IMR-90 (cell line): Measurements from ENCODE around the gene TNIP1. TPM values are rescaled to one million over a fixed set of nuclear protein-coding genes. Genes with fewer than 3 reads are reported as not detected.
A peak's percentile ranks its signal among the peaks of the same experiment; 100 is the strongest.

ENCODE experiments used
- ATAC-seq: fragments of 200-7000 bp; cut with Tn5 transposase; 2 replicates; pipeline ENCODE4 v1.9.1; 2020; ENCODE audit warnings: low read depth, mild to moderate bottlenecking, moderate library complexity
- BruUV-seq: library from RNA; stranded (reverse); fragments of 400-500 nt; replicated peaks from 2 replicates; lab custom pipeline; 2021; lab: Mats Ljungman, UMichigan
- CTCF ChIA-PET: fragments of 300-600 bp; formaldehyde crosslinking; extraction: SDS; loops from one replicate; lab custom pipeline; 2021; ENCODE audit warnings: antibody characterized with exemption; lab: Yijun Ruan, JAX
- POLR2A ChIA-PET: fragments of 300-600 bp; sonication (Branson Sonifier 250); formaldehyde crosslinking; loops from one replicate; lab custom pipeline; 2022; ENCODE audit warnings: antibody characterized with exemption; ENCODE audit not compliant: unreplicated experiment; lab: Charles Lee
- DNase-seq: peaks from one replicate; pipeline ENCODE4 v3.0.0; 2013
- H2AFZ ChIP-seq: replicated peaks from 2 replicates; pipeline ENCODE3; 2013; ENCODE audit warnings: low read length, mild to moderate bottlenecking; ENCODE audit not compliant: poor library complexity
- H2AK5ac ChIP-seq: 2 replicates; pipeline ENCODE4 v1.6.1; 2013; ENCODE audit warnings: low read depth, low read length, inconsistent platforms
- H2AK9ac ChIP-seq: replicated peaks from 2 replicates; pipeline ENCODE3; 2013; ENCODE audit warnings: mild to moderate bottlenecking, low read depth, low read length, moderate library complexity; ENCODE audit not compliant: poor library complexity
- H2BK120ac ChIP-seq: 2 replicates; pipeline ENCODE4 v1.6.1; 2013; ENCODE audit warnings: low read depth, low read length, inconsistent platforms
- H2BK15ac ChIP-seq: 3 replicates; pipeline ENCODE4 v1.6.1; 2013; ENCODE audit warnings: low read depth, low read length, inconsistent platforms
- H2BK20ac ChIP-seq: 2 replicates; pipeline ENCODE4 v1.6.1; 2013; ENCODE audit warnings: low read depth, mild to moderate bottlenecking, inconsistent platforms, low read length, moderate library complexity
- H2BK5ac ChIP-seq: 2 replicates; pipeline ENCODE4 v1.6.1; 2013; ENCODE audit warnings: mild to moderate bottlenecking, low read depth, low read length, inconsistent platforms; ENCODE audit not compliant: poor library complexity, severe bottlenecking
- H3K14ac ChIP-seq: replicated peaks from 2 replicates; pipeline ENCODE4 v1.6.1; 2013; ENCODE audit warnings: low read depth, low read length, inconsistent platforms
- H3K18ac ChIP-seq: 2 replicates; pipeline ENCODE4 v1.6.1; 2013; ENCODE audit warnings: low read depth, low read length, control low read depth
- H3K23ac ChIP-seq: 2 replicates; pipeline ENCODE4 v1.6.1; 2013; ENCODE audit warnings: low read depth, low read length, inconsistent platforms
- H3K27ac ChIP-seq: 2 replicates; pipeline ENCODE4 v1.5.1; 2013; ENCODE audit warnings: mild to moderate bottlenecking, control low read depth, low read length; ENCODE audit not compliant: insufficient read depth
- H3K27me3 ChIP-seq: 2 replicates; pipeline ENCODE4 v1.6.1; 2013; ENCODE audit warnings: low read length; ENCODE audit not compliant: control insufficient read depth, insufficient read depth
- H3K36me3 ChIP-seq: 2 replicates; pipeline ENCODE4 v1.6.1; 2013; ENCODE audit warnings: low read length, mixed read lengths; ENCODE audit not compliant: control insufficient read depth, insufficient read depth
- H3K4ac ChIP-seq: 2 replicates; pipeline ENCODE4 v1.6.1; 2013; ENCODE audit warnings: low read depth, low read length, inconsistent platforms
- H3K4me1 ChIP-seq: 2 replicates; pipeline ENCODE4 v1.6.1; 2013; ENCODE audit warnings: low read length, mixed read lengths; ENCODE audit not compliant: control insufficient read depth, insufficient read depth
- H3K4me2 ChIP-seq: 2 replicates; pipeline ENCODE4 v1.6.1; 2013; ENCODE audit warnings: low read depth, mild to moderate bottlenecking, control low read depth, low read length, moderate library complexity
- H3K4me3 ChIP-seq: 2 replicates; pipeline ENCODE4 v1.5.1; 2013; ENCODE audit warnings: low read depth, mild to moderate bottlenecking, control low read depth, low read length, moderate library complexity; ENCODE audit not compliant: insufficient read depth
- H3K56ac ChIP-seq: 2 replicates; pipeline ENCODE4 v1.6.1; 2013; ENCODE audit warnings: low read length, inconsistent platforms; ENCODE audit not compliant: insufficient read depth; ENCODE audit errors: extremely low read depth
- H3K79me1 ChIP-seq, 2 experiments: 2 replicates each; pipeline ENCODE4 v1.6.1; 2013; ENCODE audit warnings: low read length in 2 of 2, inconsistent platforms in 1 of 2, low read depth in 1 of 2
- H3K9ac ChIP-seq: 2 replicates; pipeline ENCODE4 v1.6.1; 2013; ENCODE audit warnings: low read depth, low read length, control low read depth
- H3K9me1 ChIP-seq: 2 replicates; pipeline ENCODE4 v1.6.1; 2013; ENCODE audit warnings: low read length, inconsistent platforms; ENCODE audit not compliant: insufficient read depth
- H3K9me3 ChIP-seq: 2 replicates; pipeline ENCODE4 v1.6.1; 2013; ENCODE audit warnings: low read length; ENCODE audit not compliant: control insufficient read depth, insufficient read depth
- H4K20me1 ChIP-seq: 2 replicates; pipeline ENCODE4 v1.6.1; 2013; ENCODE audit warnings: low read length, inconsistent platforms; ENCODE audit not compliant: insufficient read depth
- H4K5ac ChIP-seq: 2 replicates; pipeline ENCODE4 v1.6.1; 2013; ENCODE audit warnings: mild to moderate bottlenecking, low read depth, low read length, control low read depth
- H4K8ac ChIP-seq, 2 experiments: 2 replicates each; pipeline ENCODE4 v1.6.1; 2013; ENCODE audit warnings: low read depth in 2 of 2, low read length in 2 of 2, control low read depth in 1 of 2, inconsistent platforms in 1 of 2
- H4K91ac ChIP-seq: 2 replicates; pipeline ENCODE4 v1.6.1; 2013; ENCODE audit warnings: low read depth, low read length, inconsistent platforms; ENCODE audit not compliant: insufficient read depth
- CEBPB ChIP-seq: IDR thresholded peaks from 2 replicates; pipeline ENCODE4 v1.6.1; 2012; ENCODE audit warnings: low read depth, low read length, improper control_type of control experiment
- ELK1 ChIP-seq: fragments of 150-350 bp; IDR thresholded peaks from 2 replicates; pipeline ENCODE4 v1.6.1; 2016; ENCODE audit warnings: low read depth, mild to moderate bottlenecking, low read length, moderate library complexity, borderline replicate concordance
- WGBS, 2 experiments: methylation state at CpG; one replicate each; pipeline versions ENCODE4 v1.1.5 to v1.1.7; 2013; ENCODE audit warnings: missing lambda C conversion rate in 2 of 2; ENCODE audit not compliant: insufficient read length in 1 of 2; ENCODE audit errors: extremely low coverage in 2 of 2; 5-methylcytosine and 5-hydroxymethylcytosine counted together
- dilution Hi-C: fragments of 300-500 bp; cut with HindIII; formaldehyde crosslinking; loops from one replicate; pipeline ENCODE4 v1.14.3; 2018; ENCODE audit warnings: low sequenced_read_pairs; ENCODE audit not compliant: unreplicated experiment
- in situ Hi-C: fragments of 300-500 bp; cut with MboI; formaldehyde crosslinking; loops from 3 replicates; pipeline ENCODE4 v1.14.3; 2019; ENCODE audit warnings: low sequenced_read_pairs, inconsistent platforms, mixed read lengths
- intact Hi-C: fragments of 100-400 bp; cut with micrococcal nuclease; formaldehyde crosslinking; loops from 2 replicates; pipeline ENCODE4 v1.10.0; 2022
- polyA plus RNA-seq, 3 experiments: library from polyadenylated mRNA; depleted of rRNA; stranded (reverse); fragments of >200 nt; gene quantifications; 2 replicates each; pipeline ENCODE4 v1.2.3, GENCODE V29; 2012; ENCODE audit warnings: low replicate concordance in 1 of 3
- total RNA-seq: library from RNA; depleted of rRNA; stranded (reverse); fragments of >200 nt; gene quantifications from 2 replicates; pipeline ENCODE4 v1.2.3, GENCODE V29; 2012

Gene TNIP1
- total and polyA plus RNA-seq, 2 of the 4 experiments (the other 2 are of a cell fraction), result 63.8 to 92.8 TPM

- BruUV-seq, result no TSS peak
- peaks cover 3% of the 10 kb centered on the region; the same call in 1 of the 2 replicates for H4K20me1 ChIP-seq
- H3K79me1 ChIP-seq, result peaks cover 0 to 13% of the 10 kb centered on the region in 2 experiments; a peak in 1 of 4 replicates
- H2AK9ac ChIP-seq, result peak overlapping the region; percentile 75
- peak overlapping the region; percentile 44 for H3K27ac ChIP-seq
- H3K9me1 ChIP-seq, result peaks cover 30% of the 10 kb centered on the region
- TF ChIP-seq CEBPB, result no peak
- TF ChIP-seq ELK1, result no peak
- peak overlapping the region; percentile 7 for H3K18ac ChIP-seq
- H4K5ac ChIP-seq, result peak overlapping the region; percentile 62
- H3K27me3 ChIP-seq, result no peaks in the 10 kb centered on the region
- no peak overlapping the region for H3K56ac ChIP-seq
- H3K4me3 ChIP-seq, result no peak overlapping the region
- dilution Hi-C loops, result no loop called here
- in situ Hi-C loops, result no loop called here
- H4K91ac ChIP-seq, result no peak overlapping the region; the same call in 1 of the 2 replicates
- H2BK15ac ChIP-seq, result peak overlapping the region; percentile 85; the same call in 1 of the 3 replicates
- POLR2A ChIA-PET, result no interaction called here
- no peaks in the 10 kb centered on the region for H3K9me3 ChIP-seq
- peak overlapping the region; percentile 67 for H2AK5ac ChIP-seq
- no peak for DNase-seq
- peak overlapping the region; percentile 50; the same call in 1 of the 2 replicates for H2BK20ac ChIP-seq
- H3K4me1 ChIP-seq, result peaks cover 22% of the 10 kb centered on the region
- H3K4me2 ChIP-seq, result no peak overlapping the region
- peak overlapping the region; percentile 46 for H2AFZ ChIP-seq
- intact Hi-C loops, result no loop called here
- H3K4ac ChIP-seq, result peak overlapping the region; percentile 65
- peak overlapping the region; percentile 55 for H3K23ac ChIP-seq
- H3K36me3 ChIP-seq, result peaks cover 9% of the 10 kb centered on the region
- CTCF ChIA-PET, result no interaction called here
- peak overlapping the region; percentile 62 to 92; a peak in 2 of 4 replicates for H4K8ac ChIP-seq
- no peak overlapping the region for H3K9ac ChIP-seq
- H2BK120ac ChIP-seq, result peak overlapping the region; percentile 55
- H2BK5ac ChIP-seq, result peak overlapping the region; percentile 39
- H3K14ac ChIP-seq, result peak overlapping the region; percentile 62
- 77% methylated on average over 2 of the region's 5 CpGs; no CpG with 5 or more reads in 1 of the 2 experiments for WGBS, 2 experiments
- ATAC-seq, result peak; percentile 15
These were observed 14.6 kb upstream of the TNIP1 start for GRCh38 chr5:151095341-151096000.
